GM20000 (cell line): ENCODE measurements around the gene MIOX.
A peak's percentile ranks its signal among the peaks of the same experiment; 100 is the strongest.

ENCODE experiments used
- DNase-seq: peaks from one replicate; pipeline ENCODE4 v3.0.0; 2012; ENCODE audit warnings: low spot score
- TF ChIP-seq, protein P1 (sequence below): IDR thresholded peaks from 2 replicates; pipeline ENCODE4 v1.5.1; 2012; ENCODE audit warnings: mild to moderate bottlenecking, control low read depth; ENCODE audit errors: extremely low read depth, missing control alignments

The MIOX gene

DNA sequence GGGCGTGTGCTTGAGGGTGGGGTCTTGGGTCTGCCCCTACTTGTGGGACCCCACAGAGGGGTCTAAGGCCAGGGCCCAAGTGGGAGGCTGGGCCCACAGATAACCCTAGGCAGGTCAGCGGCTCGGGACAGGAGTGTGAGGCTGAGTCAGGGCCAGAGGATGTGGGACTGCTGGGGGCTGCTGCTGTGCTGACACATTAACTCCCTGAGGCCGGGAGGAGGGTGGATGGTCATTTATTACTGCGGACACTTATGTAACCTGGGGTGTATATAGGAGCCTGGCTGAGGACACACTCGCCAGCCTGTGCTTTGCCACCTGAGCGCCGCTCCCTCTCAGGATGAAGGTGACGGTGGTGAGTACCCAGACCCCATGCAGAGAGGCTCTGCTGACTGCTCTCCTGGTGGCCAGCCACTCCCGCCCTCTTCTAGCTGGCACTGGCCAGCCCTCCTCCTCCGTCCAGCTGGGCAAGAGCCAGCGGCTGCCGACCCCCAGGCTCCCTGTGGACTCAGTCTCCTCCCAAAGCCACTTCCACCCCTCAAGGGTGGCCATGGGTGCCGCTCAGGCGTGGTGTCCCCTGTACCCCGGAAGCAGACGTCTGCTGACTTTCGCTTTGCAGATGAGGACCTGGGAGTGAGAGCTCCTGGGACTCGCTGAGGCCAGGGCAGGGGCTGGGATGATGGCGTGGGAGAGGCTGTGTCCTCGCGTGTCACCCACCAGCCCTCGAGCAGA, at the start of gene MIOX:
TSS of gene MIOX (plus strand) at position 299 of the 729 bp plus-strand sequence. CDS start at position 338, 39 bp downstream.
- DNase-seq = no peak

DNA sequence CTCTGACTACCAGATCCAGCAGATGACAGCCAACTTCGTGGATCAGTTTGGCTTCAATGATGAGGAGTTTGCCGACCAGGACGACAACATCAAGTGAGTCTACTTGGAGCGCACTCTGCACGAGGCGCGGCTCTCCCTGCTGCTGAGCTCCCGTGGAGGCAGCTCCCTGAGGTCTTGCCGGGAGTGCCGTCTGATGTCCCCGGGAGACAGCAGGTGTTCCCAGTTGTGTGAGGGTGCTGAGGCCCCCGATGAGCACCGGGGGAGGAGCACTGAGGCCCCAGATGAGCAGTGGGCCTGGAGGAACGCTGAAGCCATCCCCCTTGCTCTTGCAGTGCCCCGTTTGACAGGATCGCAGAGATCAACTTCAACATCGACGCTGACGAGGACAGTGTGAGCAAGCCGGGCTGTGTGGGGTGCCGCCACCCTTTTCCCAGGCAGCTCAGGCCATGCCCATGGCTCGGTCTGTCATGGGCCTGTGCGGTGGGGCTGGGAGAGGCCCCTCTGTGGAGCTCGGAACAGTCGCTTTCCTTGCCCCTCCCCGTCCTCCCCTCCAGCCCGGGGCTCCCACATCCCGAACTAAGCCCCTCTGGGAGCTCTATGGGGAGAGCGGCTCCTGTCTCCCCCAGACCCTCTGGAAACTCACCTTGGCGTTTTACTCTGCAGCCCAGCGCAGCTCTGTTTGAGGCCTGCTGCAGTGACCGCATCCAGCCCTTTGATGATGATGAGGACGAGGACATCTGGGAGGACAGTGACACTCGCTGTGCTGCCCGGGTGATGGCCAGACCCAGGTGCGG, 49.0 kb upstream of the MIOX start:
- TF ChIP-seq, protein P1, sequence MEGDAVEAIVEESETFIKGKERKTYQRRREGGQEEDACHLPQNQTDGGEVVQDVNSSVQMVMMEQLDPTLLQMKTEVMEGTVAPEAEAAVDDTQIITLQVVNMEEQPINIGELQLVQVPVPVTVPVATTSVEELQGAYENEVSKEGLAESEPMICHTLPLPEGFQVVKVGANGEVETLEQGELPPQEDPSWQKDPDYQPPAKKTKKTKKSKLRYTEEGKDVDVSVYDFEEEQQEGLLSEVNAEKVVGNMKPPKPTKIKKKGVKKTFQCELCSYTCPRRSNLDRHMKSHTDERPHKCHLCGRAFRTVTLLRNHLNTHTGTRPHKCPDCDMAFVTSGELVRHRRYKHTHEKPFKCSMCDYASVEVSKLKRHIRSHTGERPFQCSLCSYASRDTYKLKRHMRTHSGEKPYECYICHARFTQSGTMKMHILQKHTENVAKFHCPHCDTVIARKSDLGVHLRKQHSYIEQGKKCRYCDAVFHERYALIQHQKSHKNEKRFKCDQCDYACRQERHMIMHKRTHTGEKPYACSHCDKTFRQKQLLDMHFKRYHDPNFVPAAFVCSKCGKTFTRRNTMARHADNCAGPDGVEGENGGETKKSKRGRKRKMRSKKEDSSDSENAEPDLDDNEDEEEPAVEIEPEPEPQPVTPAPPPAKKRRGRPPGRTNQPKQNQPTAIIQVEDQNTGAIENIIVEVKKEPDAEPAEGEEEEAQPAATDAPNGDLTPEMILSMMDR = no peak
- no peak for DNase-seq

More for the DNA sequence above, at the start of gene MIOX:
- TF ChIP-seq, protein P1 = no peak

DNA sequence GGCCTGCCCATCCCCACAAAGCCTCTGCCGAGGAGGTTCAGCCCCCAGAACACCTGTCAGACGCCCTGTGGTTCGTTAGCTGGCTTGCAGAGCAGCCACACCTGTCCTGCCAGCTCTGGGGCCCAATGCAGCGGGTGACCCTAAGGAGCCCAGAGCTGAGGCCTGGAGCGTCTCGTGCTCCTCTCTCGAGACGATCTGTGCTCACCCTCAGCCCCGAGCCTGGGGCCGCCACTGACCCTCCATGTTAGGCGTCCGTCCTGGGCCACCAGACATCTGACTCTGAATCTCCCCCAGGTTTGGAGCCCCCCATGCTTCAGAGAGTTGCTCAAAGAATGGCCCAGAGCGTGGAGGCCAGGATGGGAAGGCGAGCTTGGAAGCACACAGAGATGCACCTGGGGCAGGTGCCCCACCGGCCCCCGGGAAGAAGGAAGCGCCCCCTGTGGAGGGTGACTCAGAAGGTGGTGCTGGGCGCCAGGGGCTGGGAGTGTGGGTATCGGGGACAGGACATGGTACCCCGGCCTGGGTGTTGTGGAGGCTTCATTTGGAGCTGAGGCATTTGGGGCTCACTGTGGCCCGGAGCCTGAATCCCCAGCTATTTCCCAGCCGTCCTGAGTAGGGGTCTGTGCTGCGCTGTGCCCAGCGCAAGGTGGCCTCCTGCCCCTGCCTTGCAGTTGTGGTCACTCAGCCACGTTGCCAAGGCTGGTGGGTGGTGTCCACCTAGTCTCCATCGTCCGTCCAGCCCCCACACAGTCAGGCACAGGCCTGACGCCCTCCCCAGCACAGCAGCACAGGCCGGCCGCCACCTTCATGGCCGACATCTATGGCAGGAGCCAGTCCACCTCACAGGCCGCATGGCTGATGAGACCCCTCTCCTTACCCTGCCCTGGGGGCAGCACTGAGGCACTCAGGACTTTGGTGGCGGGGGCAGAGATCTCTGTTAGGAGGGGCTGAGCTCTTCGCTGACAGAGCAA, 48.1 kb upstream of the MIOX start:
- no peak for DNase-seq
- TF ChIP-seq, protein P1 = no peak

DNA sequence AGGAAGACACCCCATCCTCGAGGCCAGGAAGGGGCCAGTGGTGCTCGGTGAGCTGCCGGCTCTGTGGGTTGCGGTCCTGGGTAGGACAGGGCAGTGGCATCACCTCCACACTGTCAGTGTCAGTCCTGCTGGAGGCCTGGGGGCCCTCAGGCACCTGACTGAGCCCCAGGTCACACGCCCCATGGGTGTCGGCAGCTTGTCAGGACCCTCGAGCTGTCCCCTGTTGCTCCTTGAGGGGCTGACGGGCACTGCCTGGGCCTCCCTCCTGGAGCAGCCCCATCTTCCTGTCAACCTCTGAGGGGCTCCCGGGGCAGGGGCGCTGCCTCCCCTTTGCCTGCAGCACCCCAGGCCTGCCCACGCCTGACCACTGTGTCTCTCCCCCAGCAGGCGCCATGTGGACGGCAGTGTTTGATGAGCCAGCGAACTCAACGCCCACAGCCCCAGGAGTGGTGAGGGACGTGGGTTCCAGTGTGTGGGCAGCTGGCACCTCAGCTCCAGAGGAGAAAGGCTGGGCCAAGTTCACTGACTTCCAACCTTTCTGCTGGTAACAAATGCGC, 47.3 kb upstream of the MIOX start:
- TF ChIP-seq, protein P1 = no peak
- DNase-seq = peak; percentile 37

DNA sequence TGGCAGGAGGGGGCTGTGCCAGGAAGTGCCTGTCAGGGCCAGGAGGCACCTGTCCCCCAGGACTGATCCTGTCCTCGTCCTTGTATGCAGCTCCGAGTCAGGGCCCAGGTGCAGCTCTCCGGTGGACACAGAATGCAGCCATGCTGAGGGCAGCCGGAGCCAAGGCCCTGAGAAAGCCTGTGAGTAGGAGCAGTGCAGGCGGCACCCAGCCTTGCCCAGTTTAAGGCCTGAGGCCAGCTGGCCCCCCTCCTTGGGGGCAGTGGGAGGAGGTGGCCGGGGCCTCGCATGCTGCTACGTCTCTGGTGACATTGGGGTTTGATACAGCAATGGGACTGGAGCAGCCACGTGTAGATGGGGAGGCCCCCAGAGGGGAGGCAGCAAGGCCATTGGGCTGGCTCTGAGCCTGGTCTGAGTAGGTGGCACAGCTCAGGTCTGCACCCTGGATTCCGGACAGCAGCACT, 46.8 kb upstream of the MIOX start:
- DNase-seq = no peak

DNA sequence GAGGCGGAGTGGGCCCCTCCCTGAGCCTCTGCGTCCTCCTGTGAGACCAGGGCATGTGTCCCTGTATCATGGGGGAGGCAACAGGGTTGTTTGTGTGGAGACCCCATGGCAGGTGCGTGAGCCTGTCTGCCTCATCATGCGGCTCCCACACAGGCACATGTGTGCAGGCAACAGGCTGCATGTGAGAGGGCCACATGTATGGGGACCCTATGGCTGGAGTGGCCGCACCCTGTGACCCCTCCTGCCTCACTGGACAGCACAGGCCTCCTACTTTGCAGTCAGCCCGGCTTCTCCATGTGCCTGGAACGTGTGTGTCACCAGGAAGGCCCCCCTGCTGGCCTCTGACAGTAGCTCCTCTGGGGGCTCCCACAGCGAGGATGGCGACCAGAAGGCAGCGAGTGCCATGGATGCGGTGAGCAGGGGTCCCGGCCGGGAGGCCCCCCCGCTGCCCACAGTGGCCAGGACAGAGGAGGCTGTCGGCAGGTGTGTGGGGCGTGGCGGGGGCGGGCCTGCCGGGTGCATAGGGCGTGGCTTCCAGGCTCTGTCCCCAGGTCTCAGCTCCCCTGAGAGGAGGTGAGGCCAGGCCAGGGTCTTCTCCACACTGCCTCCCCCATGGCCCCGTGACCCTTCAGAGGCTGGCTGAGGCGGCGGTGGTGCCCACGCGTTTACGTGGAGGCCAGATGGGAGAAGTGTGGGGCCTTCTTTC, 46.0 kb upstream of the MIOX start:
- TF ChIP-seq, protein P1 = no peak
- DNase-seq = no peak

More for the DNA sequence above, 46.8 kb upstream of the MIOX start:
- TF ChIP-seq, protein P1 = no peak
